ENCODE data around the gene GPRC5B.

Gene GPRC5B

GRCh38 chr16:19868421-19868820 lies 16.2 kb downstream of the GPRC5B start:
- DNase-seq, result no peak

DNA sequence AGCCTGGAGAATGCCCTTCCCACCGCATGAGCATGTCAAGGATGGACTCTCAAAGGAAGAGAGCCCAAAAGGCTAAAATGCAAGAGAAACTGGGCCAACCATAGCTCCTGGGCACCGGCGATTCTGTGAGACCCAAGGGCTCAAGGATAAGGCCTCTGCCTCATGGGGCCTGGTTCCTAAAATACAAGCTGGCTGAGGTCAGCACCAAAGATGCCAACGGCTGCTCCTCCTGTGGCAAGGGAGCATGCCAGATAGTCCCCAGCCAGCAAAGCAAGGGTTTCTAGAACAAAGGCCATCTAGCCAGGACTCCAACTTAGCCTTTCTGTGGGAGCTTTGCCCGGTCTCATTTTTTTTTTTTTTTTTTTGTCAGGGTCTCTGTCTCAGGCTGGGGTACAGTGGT lies 20.1 kb downstream of the GPRC5B start:
- no peak for DNase-seq

DNA sequence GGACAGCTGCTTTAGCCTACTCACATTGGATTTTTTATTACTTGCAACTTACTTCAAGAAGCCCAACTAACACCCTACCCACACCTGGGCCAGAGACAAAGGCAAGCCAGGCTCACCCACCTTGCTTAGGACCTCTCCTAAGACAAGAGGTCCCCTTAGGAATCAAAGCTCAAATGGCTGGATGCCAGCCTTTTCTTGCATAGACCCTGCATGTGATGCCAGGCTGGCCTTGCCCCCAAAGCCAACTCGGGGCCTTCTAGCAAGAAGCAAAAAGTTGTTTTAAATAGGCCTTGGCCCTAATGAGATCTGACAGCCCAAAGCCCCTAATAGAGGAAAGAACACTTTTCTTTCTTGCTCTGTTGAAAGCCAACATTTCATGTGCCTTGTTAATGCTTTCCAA lies 20.7 kb downstream of the GPRC5B start:
- DNase-seq, result no peak

GRCh38 chr16:19861811-19862327 lies 22.8 kb downstream of the GPRC5B start:
- DNase-seq, result no peak

- DNase-seq, result no peak
Observed at GRCh38 chr16:19861133-19861532, 23.5 kb downstream of the GPRC5B start.

DNA sequence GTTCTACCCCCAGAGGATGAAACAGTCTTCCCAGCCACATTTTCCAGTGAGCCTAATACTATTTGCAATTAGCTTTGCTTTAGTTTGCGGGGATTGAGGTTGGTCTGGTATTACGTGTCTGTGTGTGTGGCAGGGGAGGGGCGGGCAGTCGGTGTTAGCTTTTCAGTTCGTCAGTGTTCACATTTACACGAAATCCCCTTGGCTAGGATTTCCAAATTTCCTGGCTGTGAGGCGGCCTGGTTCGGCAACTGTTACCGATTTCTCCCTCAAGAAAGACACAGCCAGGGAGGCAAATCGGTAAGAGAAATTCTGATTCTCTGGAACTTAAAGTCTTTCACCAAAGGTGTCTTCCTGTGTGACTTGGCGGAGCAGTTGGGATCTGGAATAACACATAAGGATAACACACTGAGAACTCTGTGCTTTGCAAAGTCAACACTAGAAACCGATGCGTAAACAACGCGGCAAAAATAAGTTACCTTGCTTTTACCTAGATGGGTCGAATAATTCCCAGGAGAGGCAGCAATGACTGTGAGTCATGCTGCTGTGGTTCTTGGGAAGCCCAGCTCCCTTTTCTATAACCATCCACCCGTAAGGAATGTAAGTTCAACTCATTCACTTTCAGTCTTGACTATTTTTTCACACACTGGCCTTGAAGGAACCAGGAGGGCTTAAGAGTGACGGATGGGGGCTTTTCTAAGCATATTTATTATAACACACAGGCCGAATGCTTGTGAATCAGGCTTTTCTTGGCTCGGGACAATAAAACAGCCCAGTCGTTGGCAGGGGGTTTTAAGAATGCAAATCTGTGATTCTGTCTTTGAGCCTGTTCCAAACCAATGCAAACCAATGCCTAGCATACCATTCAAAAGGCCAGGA lies 24.2 kb downstream of the GPRC5B start:
- no peak for DNase-seq

GRCh38 chr16:19859603-19860002 lies 25.0 kb downstream of the GPRC5B start:
- DNase-seq, result no peak

DNA sequence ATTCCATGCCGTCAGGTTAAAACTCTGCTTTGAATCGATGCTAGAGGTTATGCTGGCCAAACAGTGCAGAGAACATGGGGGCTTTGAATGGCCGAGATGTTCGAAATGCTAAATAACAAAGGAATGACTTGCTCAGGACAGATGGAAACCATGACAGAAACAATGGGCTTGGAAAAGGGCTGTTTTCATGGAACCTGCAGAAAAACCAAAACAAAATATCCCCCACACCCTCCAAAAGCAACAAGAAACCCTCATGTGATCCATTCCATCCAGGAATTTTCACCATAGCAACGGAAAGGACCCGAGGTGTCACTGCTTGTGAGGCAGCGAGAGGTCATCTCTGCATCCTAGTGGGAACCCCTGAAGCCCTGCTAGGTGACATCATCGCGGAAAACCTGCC lies 25.5 kb downstream of the GPRC5B start:
- DNase-seq, result no peak

DNA sequence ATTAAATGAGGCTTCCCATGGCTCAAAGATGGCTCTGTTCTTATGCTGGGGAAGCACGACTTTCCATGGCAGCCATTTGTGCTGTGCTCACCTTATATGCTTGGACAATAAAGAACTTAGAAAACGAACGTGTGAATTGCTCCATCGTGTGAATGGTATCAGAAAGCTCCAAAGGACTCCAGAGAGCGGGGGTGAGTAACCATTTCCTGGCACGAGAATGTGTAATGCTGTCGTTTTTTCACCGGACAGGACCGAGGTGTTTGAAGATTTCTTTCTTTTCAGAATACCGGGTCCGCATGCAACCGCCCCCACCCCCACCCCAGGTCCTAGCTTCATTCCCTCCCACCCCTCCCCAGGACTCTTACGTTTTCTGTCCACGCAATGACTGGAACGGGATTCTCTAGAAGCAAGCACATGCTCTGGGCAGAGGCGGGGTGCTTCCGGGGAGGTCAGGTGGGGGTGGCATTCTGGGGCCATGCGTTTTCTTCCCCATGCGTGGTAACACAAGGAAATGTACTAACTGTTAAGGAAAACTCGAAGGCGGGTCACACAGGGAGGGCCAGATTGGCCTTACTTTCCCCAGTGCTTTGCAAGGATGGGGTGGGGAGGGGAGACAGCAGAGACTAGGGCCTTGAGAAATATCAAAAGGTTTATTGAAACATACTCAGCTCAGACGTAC lies 26.2 kb downstream of the GPRC5B start:
- no peak for DNase-seq

GRCh38 chr16:19857593-19858339 lies 26.9 kb downstream of the GPRC5B start:
- DNase-seq, result no peak

DNA sequence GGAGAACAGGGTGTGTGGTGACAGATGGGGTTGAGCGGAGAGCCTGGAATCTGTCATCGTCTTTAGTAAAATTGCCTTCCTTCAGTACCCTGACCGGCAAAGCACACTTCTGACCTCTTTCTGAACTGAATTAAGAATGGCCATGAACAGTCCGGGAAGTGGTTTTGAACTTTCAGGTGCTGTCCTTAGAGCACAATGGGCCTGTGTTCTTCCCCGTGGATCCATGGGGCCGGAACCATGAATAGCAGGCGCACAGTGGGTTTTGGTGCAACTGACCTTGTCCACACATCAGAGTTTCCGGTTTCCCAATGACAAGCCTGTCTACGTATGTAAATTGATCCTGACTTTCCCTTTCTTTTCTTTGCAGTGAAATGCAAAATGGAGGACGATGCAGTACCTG lies 28.5 kb downstream of the GPRC5B start:
- no peak for DNase-seq

DNA sequence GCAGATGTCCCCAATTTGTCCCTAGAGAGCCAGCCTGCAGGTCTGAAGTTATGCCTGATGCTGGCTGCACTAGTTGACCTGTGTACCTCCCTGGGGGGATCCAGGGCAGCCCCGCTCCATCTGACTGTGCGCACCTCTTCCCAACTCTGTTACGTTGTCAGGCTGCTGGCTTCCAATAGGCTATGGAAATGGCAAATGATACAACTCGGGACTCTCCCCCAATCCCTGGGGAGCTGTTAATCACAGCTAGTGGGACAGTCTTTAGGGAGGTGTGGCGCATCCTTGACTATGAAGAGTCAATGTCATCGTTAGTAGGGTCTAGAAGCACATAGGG lies 30.1 kb downstream of the GPRC5B start:
- DNase-seq, result no peak

- no peak for DNase-seq
Observed at GRCh38 chr16:19853742-19854542, 30.7 kb downstream of the GPRC5B start.

- no peak for DNase-seq
Observed at GRCh38 chr16:19853132-19853741, 31.4 kb downstream of the GPRC5B start.

- DNase-seq, result no peak
Observed at GRCh38 chr16:19851476-19851875, 33.2 kb downstream of the GPRC5B start.

DNA sequence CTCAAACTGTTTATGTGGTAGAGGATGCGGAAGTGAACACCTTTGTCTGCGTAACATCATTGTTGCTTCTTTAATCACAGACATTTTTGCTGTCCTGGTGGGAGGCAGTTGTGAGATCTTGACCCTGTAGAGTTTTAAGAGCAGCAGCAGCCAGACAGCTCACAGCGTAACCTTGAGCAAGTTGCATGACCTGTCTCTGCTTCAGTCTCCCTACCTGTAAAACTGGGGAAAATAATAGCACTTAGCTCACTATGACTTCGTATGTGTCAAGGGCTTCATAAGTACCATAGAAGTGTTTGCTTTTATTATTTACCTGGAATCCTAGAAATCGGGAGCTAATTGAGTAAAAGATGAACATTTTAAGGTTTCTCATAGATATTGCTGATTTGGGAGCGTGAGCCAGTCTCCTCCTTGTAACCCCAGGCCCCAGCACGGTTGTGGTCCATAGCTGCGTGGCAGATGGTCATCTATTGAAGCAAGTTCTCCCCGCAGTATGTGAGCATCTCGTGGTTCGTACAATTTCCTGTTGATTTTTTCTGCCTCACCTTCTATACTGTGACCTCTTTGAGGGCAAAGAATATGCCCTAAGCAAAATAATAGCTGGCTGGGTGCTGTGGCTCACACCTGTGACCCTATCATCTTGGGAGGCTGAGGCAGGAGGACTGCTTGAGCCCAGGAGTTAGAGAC lies 34.4 kb downstream of the GPRC5B start:
- no peak for DNase-seq

GRCh38 chr16:19848756-19849155 lies 35.9 kb downstream of the GPRC5B start:
- no peak for DNase-seq

DNA sequence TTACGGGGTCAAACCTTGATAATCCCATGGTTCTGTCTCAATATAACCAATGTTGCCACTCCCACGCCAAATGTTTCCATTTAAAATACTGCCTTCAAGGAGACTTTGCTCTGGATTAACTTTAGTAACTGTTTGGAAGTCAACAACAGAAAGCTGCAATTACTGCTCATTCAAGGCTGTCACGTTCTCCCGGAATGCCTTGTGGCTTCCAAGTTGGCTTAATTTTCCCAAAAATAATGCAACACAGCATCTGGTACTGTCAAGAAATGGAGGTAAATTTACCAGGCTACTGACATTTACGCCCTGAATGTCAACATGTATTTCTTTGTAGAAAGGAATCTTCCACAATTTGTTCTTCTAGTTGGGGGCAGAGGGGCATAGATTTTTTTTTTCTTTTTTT lies 38.2 kb downstream of the GPRC5B start:
- DNase-seq, result no peak

DNA sequence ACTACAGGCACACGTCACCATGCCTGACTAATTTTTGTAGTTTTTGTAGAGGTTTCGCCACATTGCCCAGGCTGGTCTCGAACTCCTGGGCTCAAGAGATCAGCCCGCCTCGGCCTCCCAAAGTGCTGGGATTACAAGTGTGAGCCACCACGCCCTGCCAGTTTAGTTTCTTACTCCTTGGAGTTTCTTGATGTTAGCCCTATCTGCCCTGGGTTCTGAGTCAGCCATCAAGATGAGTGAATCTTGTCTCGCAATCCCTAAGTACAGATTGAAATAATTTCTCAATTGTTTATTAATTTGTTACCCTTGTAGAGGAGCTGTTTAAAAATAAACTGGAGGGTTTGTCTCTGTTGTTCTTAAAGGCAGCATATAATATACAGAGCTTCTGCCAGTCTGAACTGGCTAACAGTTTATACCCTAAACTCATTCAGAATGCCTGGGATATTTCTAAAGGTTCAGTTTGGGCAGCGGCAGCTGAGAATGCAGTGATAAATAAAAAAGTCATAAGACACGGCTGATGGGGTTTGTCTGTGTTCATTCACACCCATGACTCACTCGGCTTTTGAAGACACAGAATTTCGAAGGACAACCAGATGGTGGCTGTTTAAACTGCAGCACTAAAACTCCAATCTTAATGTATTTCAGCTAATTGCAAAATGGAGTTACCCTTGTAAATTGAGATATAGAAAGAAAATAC lies 39.6 kb downstream of the GPRC5B start:
- no peak for DNase-seq

GRCh38 chr16:19843371-19843770 lies 41.3 kb downstream of the GPRC5B start:
- DNase-seq, result no peak

Measured in RPMI8226 (cell line).